Tibial nerve (tissue), 4 donors: ENCODE measurements around the gene ACAP1. TPM values are rescaled to one million over a fixed set of nuclear protein-coding genes. Genes with fewer than 3 reads are reported as not detected.

ENCODE experiments used
- DNase-seq, 2 donors: peaks; one replicate each; pipeline ENCODE4 v3.0.0-alpha.2; 2019; ENCODE audit warnings: low spot score in 2 of 2
- H3K27ac ChIP-seq, 4 donors: fragments of 200-600 bp; sonication (generic) in 3 of 4; one replicate each; pipeline ENCODE4 v1.5.1; 2017 to 2019; ENCODE audit warnings: mild to moderate bottlenecking in 1 of 4
- H3K27me3 ChIP-seq, 2 donors: fragments of 200-600 bp; sonication (generic) in 1 of 2; one replicate each; pipeline versions ENCODE4 v1.5.1 to v1.6.0; 2017 to 2019
- H3K36me3 ChIP-seq, 3 donors: fragments of 200-600 bp; sonication (generic); one replicate each; pipeline ENCODE4 v1.5.1; 2018 to 2019
- H3K4me1 ChIP-seq, 4 donors: fragments of 200-600 bp; sonication (generic) in 3 of 4; one replicate each; pipeline ENCODE4 v1.5.1; 2017 to 2019
- H3K4me3 ChIP-seq, 4 donors: fragments of 200-600 bp; sonication (generic) in 3 of 4; one replicate each; pipeline ENCODE4 v1.5.1; 2017 to 2019; ENCODE audit warnings: mild to moderate bottlenecking in 1 of 4, moderate library complexity in 1 of 4
- H3K9me3 ChIP-seq, 4 donors: fragments of 200-600 bp; sonication (generic) in 3 of 4; one replicate each; pipeline ENCODE4 v1.5.1; 2017 to 2019
- CTCF ChIP-seq, 5 experiments: fragments of 200-600 bp in 3 of 5; fragments of 450-650 bp in 2 of 5; sonication (generic) in 3 of 5; IDR thresholded peaks; one replicate each; pipeline ENCODE4 v1.5.1; 2016 to 2019; ENCODE audit warnings: antibody characterized with exemption in 5 of 5, mild to moderate bottlenecking in 3 of 5, moderate library complexity in 2 of 5
- EP300 ChIP-seq, 2 donors: sonication (generic); formaldehyde crosslinking; IDR thresholded peaks; one replicate each; pipeline ENCODE4 v1.6.1; 2017; ENCODE audit warnings: antibody characterized with exemption in 2 of 2, mild to moderate bottlenecking in 1 of 2
- POLR2A ChIP-seq, 2 donors: fragments of 450-650 bp; IDR thresholded peaks; one replicate each; pipeline ENCODE4 v1.6.1; 2017; ENCODE audit warnings: antibody characterized with exemption in 2 of 2, mild to moderate bottlenecking in 2 of 2, moderate library complexity in 2 of 2
- WGBS, 2 donors: methylation state at CpG; one replicate each; pipeline ENCODE4 v1.1.5; 2018; 5-methylcytosine and 5-hydroxymethylcytosine counted together
- total RNA-seq, 4 donors: library from RNA; depleted of rRNA; stranded (reverse); fragments of >200 nt; gene quantifications; one replicate each; pipeline ENCODE4 v1.1.0, GENCODE V29; 2016

Gene ACAP1
- total RNA-seq, 4 donors from 2014 or later: 8.1 to 33.1 (median 11.2) TPM

- Histone ChIP-seq H3K4me1 (peaks cover 0 to 47% (median 23%) of the 10 kb centered on the region in 4 donors), H3K4me3 (peak overlapping the region; percentile 83 to 95 (median 92)), H3K27ac (peak overlapping the region; percentile 89 to 96 (median 93)), H3K27me3 (no peaks in the 10 kb centered on the region), H3K36me3 (peaks cover 9 to 84% (median 23%) of the 10 kb centered on the region in 3 donors), H3K9me3 (no peaks in the 10 kb centered on the region)
- DNase-seq: no peak
- 36 to 43% methylated on average over 18 to 30 of the region's 30 CpGs for WGBS, 2 donors
- TF ChIP-seq EP300 (IDR thresholded peaks at IDR 0.05) (peak in 1 of 2 donors; percentile 2), CTCF (IDR thresholded peaks at IDR 0.05) (no peak), POLR2A (IDR thresholded peaks at IDR 0.05) (no peak)
These were observed 20.6 kb upstream of the ACAP1 start for GRCh38 chr17:7315570-7316235.

DNA sequence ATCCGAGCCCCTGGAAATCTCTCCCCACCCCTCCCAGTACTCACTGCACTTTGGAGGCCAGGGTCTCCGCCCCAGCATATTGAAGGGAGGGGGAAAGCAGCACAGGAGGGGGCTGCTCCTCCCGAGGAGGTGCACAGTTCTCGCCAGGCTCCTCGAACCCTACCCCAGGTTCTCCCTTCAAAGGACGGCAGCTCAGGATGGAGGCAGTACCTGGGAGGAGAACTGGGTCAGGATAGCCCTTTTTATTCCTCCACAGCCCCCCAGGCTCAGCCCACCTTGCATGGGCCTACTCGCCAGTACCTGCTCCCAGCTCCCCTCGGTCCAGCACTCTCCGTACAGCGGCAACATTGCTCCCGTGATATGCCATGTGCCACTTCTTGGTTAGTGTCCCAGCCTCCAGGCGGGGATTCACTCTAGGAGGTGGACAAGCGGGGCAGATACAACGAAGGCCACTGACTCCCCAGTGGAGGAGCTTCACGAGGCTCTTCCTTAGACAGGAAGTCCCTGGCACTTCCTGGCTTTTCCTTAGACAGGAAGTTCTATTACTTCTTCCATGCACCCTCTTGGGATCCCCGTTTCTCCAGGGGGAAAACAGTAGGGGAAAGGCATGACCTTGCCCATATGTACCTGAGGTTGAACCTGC is 19.0 kb upstream of the ACAP1 start:
- Histone ChIP-seq H3K4me3 (no peak overlapping the region), H3K27ac (no peak overlapping the region), H3K4me1 (peaks cover 0 to 36% (median 23%) of the 10 kb centered on the region in 4 donors), H3K36me3 (peaks cover 10 to 84% (median 23%) of the 10 kb centered on the region in 3 donors), H3K9me3 (no peaks in the 10 kb centered on the region), H3K27me3 (no peaks in the 10 kb centered on the region)
- 85 to 88% methylated on average over 16 of the region's 16 CpGs for WGBS, 2 donors
- TF ChIP-seq EP300 (IDR thresholded peaks at IDR 0.05) (no peak), CTCF (IDR thresholded peaks at IDR 0.05) (no peak), POLR2A (IDR thresholded peaks at IDR 0.05) (no peak)
- DNase-seq: no peak

DNA sequence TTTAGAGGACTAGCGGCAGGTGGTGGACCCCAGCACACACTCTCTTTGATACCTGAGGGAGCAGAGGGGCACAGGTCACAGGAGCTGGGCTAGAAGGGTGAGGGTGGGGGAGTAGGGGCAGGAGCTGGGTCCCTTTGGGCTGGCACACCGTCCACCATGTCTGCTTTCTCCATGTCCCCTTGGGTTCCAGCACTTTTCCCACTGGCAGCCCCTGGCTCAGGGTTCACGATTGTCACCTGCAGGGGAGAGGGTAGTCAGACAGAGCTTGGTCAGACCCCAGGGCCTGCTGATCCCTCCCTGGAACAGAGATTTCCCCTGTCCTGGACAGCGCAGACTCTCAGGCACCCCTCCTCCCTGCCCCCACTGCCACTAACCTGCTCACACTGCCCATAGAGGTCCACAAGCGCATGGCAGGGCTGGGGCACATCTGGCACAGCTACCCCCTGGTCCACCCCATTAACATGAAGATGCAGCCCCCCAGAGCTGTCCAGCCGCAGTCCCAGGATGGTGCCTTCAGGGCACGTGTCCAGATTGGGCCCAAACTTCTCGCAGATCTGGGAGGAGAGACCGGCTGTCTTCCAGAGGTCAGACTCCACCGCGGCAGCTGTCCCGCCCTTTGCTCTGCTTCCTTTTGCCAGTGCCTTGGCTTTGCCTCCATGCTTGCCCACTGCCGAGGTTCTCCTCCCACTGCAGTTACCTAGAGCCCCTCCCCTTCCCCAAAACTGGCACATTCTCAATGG is 18.0 kb upstream of the ACAP1 start:
- H3K9me3 ChIP-seq: no peaks in the 10 kb centered on the region
- TF ChIP-seq EP300 (IDR thresholded peaks at IDR 0.05) (no peak), POLR2A (IDR thresholded peaks at IDR 0.05) (no peak), CTCF (IDR thresholded peaks at IDR 0.05) (no peak)
- 89 to 91% methylated on average over 10 of the region's 13 CpGs for WGBS, 2 donors

DNA sequence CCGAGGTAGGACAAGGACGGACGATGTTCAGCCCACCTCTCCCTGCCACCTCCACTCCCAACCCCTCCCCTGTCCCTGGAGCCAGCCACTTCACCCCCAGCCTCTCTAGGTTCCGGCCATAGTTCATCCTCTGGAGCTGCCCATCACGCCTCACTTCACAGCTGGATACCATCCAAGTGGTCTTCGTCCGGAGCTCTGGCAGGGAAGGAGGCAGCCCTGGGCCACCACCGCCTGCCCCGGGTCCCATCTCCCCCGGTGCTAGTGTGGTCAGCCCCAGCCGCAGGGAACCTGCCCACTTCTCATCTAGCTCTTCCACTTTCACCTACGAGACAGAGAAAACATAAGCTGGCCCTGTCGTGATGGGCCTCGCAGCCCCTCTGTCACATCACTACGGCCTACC is 14.9 kb upstream of the ACAP1 start:
- H3K27me3 ChIP-seq: no peaks in the 10 kb centered on the region
- no peak overlapping the region for H3K27ac ChIP-seq
- peaks cover 0 to under 1% (median 0%) of the 10 kb centered on the region in 4 donors for H3K4me1 ChIP-seq
- H3K9me3 ChIP-seq: no peaks in the 10 kb centered on the region
- no peak for TF ChIP-seq EP300 (IDR thresholded peaks at IDR 0.05)
- TF ChIP-seq CTCF (IDR thresholded peaks at IDR 0.05): no peak
- no peak for TF ChIP-seq POLR2A (IDR thresholded peaks at IDR 0.05)
- no peak overlapping the region for H3K4me3 ChIP-seq
- peaks cover 7 to 100% (median 31%) of the 10 kb centered on the region in 3 donors for H3K36me3 ChIP-seq
- no peak for DNase-seq
- WGBS, 2 donors: 92% methylated on average over 14 to 15 of the region's 15 CpGs

More for the DNA sequence above, 18.0 kb upstream of the ACAP1 start:
- DNase-seq: no peak
- H3K4me1 ChIP-seq: peaks cover 0 to 25% (median 17%) of the 10 kb centered on the region in 4 donors
- no peaks in the 10 kb centered on the region for H3K27me3 ChIP-seq
- H3K36me3 ChIP-seq: peaks cover 8 to 84% (median 26%) of the 10 kb centered on the region in 3 donors
- H3K27ac ChIP-seq: no peak overlapping the region
- H3K4me3 ChIP-seq: no peak overlapping the region
